NCI-H748 treated with DMSO at 0.1 percent for 48 hours (cell line): ENCODE data around the gene SLC25A44.

Source experiments
- DNase-seq: peaks from one replicate; lab custom pipeline; 2025; lab: John Stamatoyannopoulos, UW

Gene SLC25A44

DNA sequence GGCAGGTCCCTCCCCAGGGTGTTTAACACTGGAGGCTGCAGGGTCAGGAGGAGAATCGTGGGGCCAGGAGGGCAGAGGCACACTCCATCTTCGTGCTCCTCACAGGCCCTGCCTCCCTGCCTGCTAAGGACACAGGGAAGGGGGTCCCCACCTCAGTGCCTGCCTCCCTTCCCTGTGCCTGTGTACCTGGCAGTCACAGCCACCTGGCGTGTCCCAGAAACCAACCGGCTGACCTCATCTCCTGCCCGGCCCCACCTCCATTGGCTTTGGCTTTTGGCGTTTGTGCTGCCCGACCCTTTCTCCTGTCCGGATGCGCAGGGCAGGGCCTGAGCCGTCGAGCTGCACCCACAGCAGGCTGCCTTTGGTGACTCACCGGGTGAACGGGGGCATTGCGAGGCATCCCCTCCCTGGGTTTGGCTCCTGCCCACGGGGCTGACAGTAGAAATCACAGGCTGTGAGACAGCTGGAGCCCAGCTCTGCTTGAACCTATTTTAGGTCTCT, 47.5 kb downstream of the SLC25A44 start:
- DNase-seq, result no peak

GRCh38 chr1:156241926-156242325, 48.0 kb downstream of the SLC25A44 start, which contains the start of gene BGLAP:
Gene BGLAP (plus strand): TSS chr1:156242184. CDS start chr1:156242232, 48 bp downstream.
- no peak for DNase-seq

- no peak for DNase-seq
Measured at GRCh38 chr1:156242738-156243137, 48.8 kb downstream of the SLC25A44 start.

- DNase-seq, result no peak
Measured at GRCh38 chr1:156244126-156244525, 50.2 kb downstream of the SLC25A44 start.

- no peak for DNase-seq
Measured at GRCh38 chr1:156244712-156245111, 50.8 kb downstream of the SLC25A44 start.

- DNase-seq, result peak; percentile 38
Measured at GRCh38 chr1:156245451-156246232, 51.7 kb downstream of the SLC25A44 start.

DNA sequence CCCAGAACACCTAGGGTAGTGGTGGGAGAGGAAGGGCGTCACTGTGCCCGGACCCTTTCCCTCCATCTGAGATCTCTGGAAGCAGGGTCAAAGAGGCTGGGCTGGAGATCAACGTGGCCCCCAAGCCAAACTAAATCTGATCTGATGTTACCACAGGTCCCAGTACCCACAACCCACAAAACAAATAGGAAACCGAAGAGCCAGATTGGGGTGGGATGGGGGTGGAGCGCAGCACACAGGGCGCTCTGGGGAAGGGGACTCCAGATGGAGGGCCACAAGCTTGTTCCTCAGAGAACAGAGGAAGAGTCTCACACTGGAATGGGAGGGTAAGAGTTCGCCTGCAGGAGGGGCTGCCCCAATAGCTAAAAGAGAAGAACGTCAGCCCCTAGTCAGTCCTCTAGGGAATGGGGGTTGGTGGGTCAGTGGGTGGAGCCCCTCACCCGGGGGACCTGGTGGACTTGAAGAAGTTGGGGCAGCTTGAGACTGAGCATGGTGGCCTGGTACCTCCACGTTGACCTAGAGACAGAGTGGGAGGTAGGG, 52.4 kb downstream of the SLC25A44 start:
- no peak for DNase-seq

DNA sequence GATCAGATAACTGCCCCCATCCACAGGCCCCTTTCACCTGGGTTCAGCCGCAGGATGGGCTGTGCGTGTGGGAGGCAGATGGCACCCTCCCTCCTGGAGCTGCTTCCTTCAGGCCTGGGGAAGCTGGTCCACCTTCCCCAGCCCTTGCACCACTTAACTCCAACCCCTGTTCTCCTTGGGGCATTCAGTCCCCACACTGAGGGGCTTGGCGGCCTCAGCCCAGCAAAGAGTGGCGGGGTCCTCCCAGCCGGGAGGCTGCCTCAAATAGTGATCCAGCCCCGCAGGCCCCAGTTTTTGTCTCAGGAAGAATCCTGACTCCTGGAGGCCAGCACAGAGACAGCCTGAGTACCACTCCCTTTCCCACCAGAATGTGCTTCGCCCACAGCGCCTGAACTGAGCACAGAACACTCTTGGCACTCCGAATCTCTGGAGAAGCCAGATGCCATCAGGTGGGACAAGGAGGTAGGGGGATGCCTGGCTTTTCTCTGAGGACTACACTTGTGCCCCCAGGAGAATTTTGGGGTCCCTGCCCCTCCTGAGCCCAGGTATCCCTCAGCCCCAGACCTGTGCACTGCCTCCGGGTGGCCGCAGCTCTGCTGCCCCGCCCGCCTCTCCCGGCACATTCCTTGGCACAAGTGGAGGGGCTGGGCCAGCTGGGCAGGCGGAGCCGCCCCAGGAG, 53.0 kb downstream of the SLC25A44 start:
- no peak for DNase-seq

GRCh38 chr1:156247460-156248322, 53.8 kb downstream of the SLC25A44 start, which contains the start of gene PAQR6:
Gene PAQR6 (minus strand): TSS chr1:156248056. CDS start chr1:156246731, 1,325 bp downstream.
- no peak for DNase-seq

GRCh38 chr1:156248323-156248683, 54.4 kb downstream of the SLC25A44 start:
- DNase-seq, result no peak

DNA sequence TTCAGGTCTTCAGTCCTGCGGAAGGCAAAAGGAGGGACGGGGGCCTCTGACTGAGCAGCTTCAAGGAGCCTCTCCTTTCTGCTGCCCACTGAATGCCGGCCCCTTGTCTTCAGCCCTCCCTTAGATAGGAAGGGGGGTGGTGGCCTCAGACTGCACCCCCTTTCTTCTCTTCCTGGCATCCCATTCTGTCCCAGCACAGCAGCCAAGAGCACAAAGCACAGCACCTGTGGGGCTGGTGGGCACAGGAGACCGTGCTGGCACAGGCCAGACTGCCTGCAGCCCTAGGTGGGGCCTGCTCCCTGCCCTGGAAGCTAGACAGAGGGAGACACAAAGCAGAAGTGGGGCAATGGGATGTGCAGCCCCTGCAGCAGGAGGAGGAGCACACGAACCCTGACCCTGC, 55.7 kb downstream of the SLC25A44 start:
- DNase-seq, result no peak

DNA sequence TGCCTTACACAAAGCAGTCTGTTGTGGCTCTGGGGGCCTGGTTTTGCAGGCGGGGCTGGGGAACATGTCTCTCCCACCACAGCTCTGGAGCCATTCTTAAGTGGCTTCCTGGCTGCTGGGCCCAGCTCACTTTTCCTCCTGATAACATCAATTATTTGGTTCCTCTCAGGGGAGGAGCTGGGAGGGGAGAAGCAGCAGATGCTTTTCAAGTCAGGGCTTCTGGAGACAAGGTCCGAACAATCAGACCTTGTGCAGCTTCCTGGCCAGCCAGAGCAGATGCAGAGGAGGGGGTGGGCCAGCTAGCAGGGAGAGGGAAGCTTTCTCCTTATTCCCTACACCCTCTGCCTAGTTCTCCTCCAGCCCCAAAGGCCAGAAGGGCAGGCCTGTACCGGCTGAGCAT, 57.6 kb downstream of the SLC25A44 start:
- DNase-seq, result no peak

- no peak for DNase-seq
Measured at GRCh38 chr1:156253634-156254033, 59.7 kb downstream of the SLC25A44 start.

GRCh38 chr1:156257711-156258110, 63.8 kb downstream of the SLC25A44 start:
- DNase-seq, result no peak

DNA sequence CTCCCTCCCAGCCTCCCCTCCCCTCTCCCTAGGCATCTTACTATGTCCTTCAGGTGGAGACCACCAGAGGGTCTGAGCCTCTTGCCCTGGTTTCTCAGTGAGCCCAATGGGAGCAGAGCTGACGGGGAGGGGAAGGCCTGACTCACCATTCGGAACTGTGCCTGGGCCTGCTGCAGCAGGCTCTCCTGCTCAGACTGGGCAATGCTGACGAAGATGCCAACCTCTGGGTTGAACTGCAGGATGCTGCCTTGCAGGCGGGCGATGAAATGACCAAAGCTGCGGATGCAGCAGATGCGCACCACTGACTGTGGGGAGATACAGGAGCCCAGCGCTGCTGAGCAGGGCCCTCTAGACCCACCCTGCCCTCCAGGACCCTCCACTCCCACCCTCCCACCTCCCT, 65.0 kb downstream of the SLC25A44 start:
- DNase-seq, result no peak

- no peak for DNase-seq
Measured at GRCh38 chr1:156259805-156260204, 65.9 kb downstream of the SLC25A44 start.

- no peak for DNase-seq
Measured at GRCh38 chr1:156260896-156261295, 67.0 kb downstream of the SLC25A44 start.
